Stimulated activated CD8-positive, alpha-beta memory T cell treated with anti-CD3 and anti-CD28 coated beads, Interleukin-4, amount 100 ng/mL, for 24 hours (primary cell): Measurements from ENCODE around the gene BEAN1.
"Not testable (repeated sequence)": the region's sequence is repeated elsewhere in the genome, so short reads cannot be mapped to it uniquely, and the experiment has no call there.

Source experiments
- DNase-seq: peaks from one replicate; pipeline ENCODE4 v3.0.0-alpha.2; 2020; ENCODE audit warnings: low read depth

Gene BEAN1

DNA sequence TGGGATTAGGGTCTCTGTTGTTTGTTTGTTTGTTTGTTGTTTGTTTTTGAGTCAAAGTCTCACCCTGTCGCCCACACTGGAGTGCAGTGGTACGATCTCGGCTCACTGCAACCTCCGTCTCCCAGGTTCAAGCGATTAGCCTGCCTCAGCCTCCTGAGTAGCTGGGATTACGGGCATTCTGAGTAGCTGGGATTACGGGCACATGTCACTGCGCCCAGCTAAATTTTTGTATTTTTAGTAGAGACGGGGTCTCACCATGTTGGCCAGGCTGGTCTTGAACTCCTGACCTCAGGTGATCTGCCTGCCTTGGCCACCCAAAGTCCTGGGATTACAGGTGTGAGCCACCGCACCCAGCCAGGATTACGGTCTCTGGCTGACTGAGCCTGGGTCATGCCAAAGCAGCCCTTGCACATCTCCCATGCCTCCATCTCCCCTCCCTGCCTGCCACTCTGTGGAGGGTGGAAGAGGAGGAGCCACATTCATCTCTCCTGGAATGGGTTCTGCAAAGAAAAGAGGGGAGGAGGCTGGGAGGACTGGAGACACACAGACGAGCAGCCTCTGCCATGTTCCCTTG, 59.2 kb downstream of the BEAN1 start:
- DNase-seq, result no peak

DNA sequence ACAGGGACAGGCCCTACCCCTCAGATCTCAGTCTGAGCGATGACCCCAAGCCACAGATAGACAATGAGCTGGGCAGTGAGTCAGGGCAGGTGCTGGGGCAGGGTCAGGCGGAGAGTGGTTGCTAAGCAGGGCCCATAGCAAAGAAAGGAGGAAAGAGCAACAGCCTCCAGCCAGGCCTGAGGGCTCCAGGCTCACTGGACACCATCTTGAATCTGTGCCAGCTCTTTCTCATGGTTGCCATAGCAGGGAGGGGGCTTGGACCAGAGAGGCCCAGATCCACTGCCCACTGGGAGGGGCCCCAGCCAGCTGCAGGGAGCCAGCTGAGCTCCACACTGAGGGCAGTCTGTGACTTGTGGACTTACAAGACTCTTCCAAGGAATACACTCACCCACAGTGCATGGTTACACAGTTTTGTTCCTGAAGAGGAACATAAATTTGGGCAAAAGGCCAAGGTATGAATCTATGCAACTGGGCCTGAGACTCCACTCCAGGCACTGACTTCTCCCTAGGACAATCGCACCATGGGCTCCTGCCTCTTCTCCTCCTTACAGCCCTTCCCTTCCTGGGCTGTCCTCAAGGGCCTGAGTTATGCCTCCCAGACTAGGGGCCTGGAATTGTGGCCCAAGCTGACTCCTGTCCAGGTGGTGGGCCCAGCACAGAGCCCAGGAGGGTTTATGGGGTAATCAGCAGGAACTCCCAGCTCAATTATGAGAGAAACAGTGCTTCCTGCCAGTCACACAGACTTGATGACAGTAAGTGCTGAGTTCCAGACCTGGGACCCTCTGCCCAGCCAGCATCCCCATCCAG, 59.9 kb downstream of the BEAN1 start:
- no peak for DNase-seq

GRCh38 chr16:66487580-66488275, 60.6 kb downstream of the BEAN1 start:
- DNase-seq, result no peak

- no peak for DNase-seq
Observed at GRCh38 chr16:66488505-66488904, 61.4 kb downstream of the BEAN1 start.

DNA sequence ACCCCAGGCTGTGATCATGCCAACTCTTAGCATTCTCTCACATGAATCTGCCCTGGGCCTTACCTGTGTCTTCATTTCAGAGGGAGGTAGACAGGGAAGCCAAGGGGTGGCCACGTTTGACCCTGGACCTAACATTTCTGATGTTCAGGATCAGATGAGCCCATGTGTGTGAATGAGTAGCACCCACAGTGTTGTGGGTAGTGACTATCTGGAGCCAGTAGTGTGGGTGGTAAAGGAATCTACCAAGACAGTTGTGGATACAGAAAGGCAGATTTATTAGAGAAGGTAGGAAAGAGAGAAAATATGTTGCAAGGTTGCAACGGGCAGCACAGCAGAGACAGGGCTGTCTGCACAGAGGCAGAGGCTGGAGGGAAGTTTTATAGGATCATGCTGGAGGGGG, 62.3 kb downstream of the BEAN1 start:
- no peak for DNase-seq

GRCh38 chr16:66489818-66490217, 62.7 kb downstream of the BEAN1 start:
- DNase-seq, result no peak

- no peak for DNase-seq
Observed at GRCh38 chr16:66490774-66491715, 64.0 kb downstream of the BEAN1 start.

- no peak for DNase-seq
Observed at GRCh38 chr16:66491716-66492064, 64.6 kb downstream of the BEAN1 start.

DNA sequence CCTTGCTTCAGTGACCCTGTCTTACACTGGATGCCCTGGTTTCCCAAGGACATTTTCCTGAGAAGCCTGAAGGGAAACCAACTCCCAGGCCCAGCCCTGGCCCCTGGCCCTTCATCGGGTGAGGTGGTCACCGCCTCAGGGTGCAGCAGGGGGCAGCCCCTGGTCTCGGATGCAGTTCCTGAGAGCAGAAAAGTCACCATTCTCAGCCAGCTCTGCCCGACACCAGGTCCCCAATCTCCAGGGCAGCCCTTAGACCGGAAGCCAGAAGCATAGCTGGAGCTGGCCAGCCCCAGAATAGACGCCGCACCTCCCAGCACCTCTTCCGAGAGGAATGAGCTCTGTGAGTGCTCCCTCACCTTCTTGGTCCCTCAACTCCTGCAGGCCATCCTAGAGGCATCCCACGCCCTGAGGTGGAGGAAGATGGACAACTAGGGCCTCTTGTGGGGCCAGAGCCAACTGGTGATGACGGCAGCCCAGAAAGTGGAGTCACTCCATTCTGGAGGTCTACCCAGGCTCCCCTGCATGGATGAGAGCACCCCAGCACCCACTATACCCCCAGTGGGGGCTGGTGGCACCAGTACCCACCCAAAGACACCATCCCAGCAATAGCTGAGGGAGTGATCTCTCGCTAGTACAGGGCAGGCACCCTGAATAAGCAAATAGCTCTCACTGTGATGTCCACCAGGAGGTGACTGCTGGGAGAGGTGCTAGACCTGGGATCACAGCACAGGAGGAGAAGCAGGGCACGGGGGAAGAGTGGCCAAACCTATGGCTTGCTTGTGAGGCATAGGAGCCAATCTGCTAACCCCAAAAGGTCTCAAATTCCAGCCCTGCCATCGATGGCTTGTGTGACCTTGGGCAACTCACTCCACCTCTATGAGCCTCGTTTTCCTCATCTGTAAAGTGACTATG, 66.7 kb downstream of the BEAN1 start:
- no peak for DNase-seq

DNA sequence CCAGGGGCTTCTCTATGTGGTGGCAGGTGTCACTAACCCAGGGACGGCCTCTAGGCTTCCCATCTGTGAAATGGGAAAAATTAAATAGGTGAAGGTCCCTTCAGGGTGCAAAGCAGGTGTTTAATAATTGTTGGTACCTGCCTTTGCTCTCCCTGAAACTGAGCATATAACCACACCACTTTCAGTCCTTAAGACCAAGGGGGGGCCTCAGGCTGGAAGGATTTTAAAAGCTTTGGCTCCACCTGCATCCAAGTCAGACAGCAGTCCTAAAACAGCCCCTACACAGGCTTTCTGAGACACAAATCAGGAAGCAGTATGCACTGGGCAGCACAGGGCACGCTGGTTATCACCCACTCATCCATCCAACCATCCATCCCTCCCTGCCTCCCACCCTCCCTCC, 67.8 kb downstream of the BEAN1 start:
- no peak for DNase-seq

GRCh38 chr16:66495440-66495839, 68.3 kb downstream of the BEAN1 start:
- no peak for DNase-seq

DNA sequence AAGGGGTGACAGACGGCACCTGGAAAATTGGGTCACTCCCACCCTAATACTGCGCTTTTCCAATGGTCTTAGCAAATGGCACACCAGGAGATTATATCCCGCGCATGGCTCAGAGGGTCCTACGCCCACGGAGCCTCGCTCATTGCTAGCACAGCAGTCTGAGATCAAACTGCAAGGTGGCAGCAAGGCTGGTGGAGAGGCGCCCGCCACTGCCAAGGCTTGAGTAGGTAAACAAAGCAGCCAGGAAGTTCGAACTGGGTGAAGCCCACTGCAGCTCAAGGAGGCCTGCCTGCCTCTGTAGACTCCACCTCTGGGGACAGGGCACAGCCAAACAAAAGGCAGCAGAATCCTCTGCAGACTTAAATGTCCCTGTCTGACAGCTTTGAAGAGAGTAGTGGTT, 69.1 kb downstream of the BEAN1 start:
- not testable (repeated sequence) for DNase-seq

DNA sequence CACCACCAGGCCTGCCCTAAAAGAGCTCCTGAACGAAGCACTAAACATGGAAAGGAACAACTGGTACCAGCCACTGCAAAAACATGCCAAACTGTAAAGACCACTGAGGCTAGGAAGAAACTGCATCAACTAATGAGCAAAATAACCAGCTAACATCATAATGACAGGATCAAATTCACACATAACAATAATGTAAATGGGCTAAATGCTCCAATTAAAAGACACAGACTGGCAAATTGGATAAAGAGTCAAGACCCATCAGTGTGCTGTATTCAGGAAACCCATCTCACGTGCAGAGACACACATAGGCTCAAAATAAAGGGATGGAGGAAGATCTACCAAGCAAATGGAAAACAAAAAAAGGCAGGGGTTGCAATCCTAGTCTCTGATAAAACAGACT, 70.8 kb downstream of the BEAN1 start:
- not testable (repeated sequence) for DNase-seq

DNA sequence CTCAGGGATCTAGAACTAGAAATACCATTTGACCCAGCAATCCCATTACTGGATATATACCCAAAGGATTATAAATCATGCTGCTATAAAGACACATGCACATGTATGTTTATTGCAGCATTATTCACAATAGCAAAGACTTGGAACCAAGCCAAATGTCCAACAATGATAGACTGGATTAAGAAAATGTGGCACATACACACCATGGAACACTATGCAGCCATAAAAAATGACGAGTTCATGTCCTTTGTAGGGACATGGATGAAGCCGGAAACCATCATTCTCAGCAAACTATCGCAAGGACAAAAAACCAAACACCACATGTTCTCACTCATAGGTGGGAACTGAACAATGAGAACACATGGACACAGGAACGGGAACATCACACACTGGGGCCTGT, 74.5 kb downstream of the BEAN1 start:
- DNase-seq, result not testable (repeated sequence)

DNA sequence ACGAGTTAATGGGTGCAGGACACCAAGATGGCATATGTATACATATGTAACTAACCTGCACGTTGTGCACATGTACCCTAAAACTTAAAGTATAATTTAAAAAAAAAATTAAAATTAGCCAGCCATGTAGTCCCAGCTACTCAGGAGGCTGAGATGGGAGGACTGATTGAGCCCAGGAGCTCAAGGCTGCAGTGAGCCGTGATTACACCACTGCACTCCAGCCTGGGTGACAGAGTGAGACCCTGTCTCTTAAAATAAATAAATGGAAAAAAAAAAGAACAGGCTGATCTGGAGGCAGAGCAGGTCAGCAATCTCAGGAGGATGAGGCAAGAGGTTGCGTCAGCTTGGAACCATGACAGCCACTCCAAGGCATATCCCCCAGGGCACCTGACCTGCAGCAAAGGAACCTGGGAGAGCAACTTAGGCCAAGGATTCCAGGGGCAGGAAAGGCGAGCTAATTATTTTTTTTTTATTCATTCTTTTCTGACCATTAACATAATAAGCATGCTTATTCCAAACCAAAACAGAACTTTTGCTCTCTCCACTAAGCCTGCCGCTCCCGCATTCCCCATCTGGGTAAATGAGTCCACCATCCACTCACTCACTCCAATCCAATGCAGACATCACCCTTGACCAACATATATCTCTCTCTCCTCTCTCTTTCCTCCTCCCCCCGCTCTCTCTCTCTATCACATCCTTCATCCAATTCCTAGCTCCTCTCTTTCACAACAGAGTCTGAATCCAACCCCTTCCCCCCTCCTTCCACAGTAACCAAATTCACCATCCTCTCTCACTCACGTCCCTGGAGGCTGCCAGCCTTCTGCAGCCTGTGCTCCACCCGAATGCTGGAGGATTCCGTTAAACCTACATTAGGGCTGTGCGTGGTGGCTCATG, 75.2 kb downstream of the BEAN1 start:
- DNase-seq, result no peak

DNA sequence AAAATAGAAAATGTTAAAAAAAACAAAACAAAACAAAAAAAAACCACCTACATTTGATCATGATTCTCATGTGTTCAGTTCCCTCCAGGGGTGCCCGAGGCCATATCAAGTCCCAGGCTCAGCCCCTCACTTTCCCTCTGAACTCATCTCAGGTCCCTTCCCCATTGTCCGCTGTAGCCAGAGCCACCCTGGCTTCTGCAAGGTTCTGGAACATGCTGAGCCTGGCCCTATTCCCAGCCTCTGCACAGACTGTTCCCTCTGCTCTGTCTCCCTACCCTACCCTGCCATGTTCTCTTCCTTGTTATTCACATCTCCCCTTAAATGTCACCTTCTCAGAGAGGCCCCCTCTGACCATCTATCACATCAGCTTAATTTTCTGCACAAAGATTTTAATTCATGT, 75.9 kb downstream of the BEAN1 start:
- no peak for DNase-seq

DNA sequence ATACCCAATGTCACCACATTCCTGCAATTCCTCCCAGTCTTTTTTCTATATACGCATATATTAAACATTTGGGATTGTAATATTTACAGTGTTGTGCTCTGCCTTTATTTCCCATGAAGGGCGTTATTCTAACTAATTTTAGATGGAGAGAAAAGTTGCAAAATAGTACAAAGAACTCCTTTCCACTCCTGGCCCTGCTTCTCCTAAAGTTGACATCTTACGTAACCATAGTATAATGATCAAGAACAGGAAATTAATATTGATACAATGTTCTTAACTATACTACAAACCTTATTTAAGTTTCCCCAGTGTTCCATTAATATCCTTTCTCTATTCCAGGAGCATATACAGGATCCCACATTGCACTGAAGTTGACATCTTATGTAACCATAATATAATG, 76.5 kb downstream of the BEAN1 start:
- DNase-seq, result no peak

DNA sequence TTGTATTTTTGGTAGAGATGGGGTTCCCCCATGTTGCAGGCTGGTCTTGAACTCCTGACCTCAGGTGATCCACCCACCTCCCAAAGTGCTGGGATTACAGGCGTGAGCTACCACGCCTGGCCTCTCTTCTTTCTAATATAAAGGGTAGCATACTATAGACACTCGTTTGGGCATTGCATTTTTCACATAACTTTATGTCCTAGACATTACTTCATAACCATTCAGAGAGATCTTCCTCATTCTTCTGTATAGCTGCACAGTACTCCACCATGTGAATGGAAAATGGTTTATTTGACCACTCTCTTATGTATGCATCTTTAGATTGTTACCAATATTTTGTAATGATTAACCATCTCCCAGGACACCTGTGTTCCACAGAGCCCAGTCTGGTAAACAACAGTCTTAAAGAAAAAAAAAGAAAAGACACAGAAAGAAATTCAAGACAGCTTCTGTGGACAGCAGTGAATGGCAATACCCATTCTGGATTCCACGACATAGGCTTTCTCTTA, 80.7 kb downstream of the BEAN1 start:
- DNase-seq, result no peak

DNA sequence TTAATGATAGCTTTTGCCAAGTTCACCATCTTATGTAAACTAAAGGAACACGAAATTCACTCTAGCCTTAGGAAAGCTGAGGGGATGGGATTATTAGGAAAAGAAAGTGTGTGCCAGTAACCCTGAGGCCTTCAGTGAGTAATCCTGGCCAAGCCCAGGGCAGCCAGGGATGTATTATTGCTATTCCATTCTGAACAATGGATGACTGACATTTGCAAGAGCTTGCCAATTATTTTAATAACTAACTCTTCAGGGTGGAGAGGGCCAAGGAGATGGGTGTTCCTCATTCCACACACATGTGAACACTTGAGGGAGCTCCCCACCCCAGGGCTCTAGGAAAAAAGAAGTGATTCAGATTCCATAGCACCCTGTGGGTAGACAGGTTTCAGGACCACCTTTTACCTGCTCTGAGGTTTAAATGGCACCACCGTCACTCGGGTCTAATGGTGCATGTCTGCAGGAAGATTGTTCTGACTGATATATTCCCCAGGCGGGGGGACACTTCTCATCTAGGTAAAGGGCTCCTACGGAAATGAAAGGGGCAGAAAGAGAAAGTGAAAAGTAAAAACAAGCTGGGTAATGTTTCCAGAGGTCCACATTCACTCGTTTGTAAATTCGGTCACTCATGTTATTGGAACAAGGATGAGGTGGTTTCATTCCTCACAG, 81.3 kb downstream of the BEAN1 start:
- no peak for DNase-seq
